Measurements from ENCODE around the gene TRIM62. TPM values are rescaled to one million over a fixed set of nuclear protein-coding genes. Genes with fewer than 3 reads are reported as not detected.

Gene TRIM62
- total RNA-seq = 10 to 100 TPM in 1 of 6 donors, 1 to 10 TPM in 5; 3.8 to 16.8 (median 5.5) TPM

GRCh38 chr1:33181921-33182341 is at the start of gene TRIM62:
Gene TRIM62 (minus strand): TSS chr1:33182043. CDS start chr1:33181432, 611 bp downstream.
- Histone ChIP-seq H3K9me3 (no peaks in the 10 kb centered on the region), H3K4me1 (peaks cover 9 to 24% (median 20%) of the 10 kb centered on the region in 4 donors), H3K27me3 (no peaks in the 10 kb centered on the region), H3K27ac (peak within 1 kb of the TSS; percentile 72 to 86 (median 75)), H3K36me3 (no peaks in the 10 kb centered on the region), H3K4me3 (peak within 1 kb of the TSS; percentile 69 to 98 (median 88))
- peak; percentile 94 to 96 for ATAC-seq (ENCODE audit: low FRiP score in 2 of 2)
- TF ChIP-seq POLR2AphosphoS5 (IDR thresholded peaks at IDR 0.05) (peak; percentile 28 to 69), EP300 (IDR thresholded peaks at IDR 0.05) (no peak), POLR2A (IDR thresholded peaks at IDR 0.05) (peak in 2 of 4 donors; percentile 27 to 69)
- 0% methylated on average over 9 to 35 of the region's 35 CpGs for WGBS, 2 donors
- DNase-seq = peak; percentile 92 to 96

- 93 to 95% methylated on average over 7 of the region's 7 CpGs for WGBS, 2 donors
- Histone ChIP-seq H3K9me3 (no peaks in the 10 kb centered on the region), H3K4me1 (peaks cover 0 to 9% (median 4%) of the 10 kb centered on the region in 4 donors), H3K27ac (no peak overlapping the region), H3K4me3 (no peak overlapping the region), H3K36me3 (no peaks in the 10 kb centered on the region), H3K27me3 (no peaks in the 10 kb centered on the region)
- DNase-seq (no peak), ATAC-seq (ENCODE audit: low FRiP score in 2 of 2) (no peak)
- no peak for TF ChIP-seq POLR2A (IDR thresholded peaks at IDR 0.05)
- no peak for TF ChIP-seq EP300 (IDR thresholded peaks at IDR 0.05)
- TF ChIP-seq CTCF (IDR thresholded peaks at IDR 0.05) = no peak
- TF ChIP-seq POLR2AphosphoS5 (IDR thresholded peaks at IDR 0.05) = no peak
Observed at GRCh38 chr1:33231166-33231565, 49.3 kb upstream of the TRIM62 start.

- Histone ChIP-seq H3K4me1 (peaks cover 0 to 5% (median 4%) of the 10 kb centered on the region in 4 donors), H3K36me3 (no peaks in the 10 kb centered on the region), H3K27ac (no peak overlapping the region), H3K4me3 (no peak overlapping the region), H3K9me3 (peaks cover 0 to 8% (median 4%) of the 10 kb centered on the region in 4 donors), H3K27me3 (no peaks in the 10 kb centered on the region)
- DNase-seq (no peak), ATAC-seq (ENCODE audit: low FRiP score in 2 of 2) (peak in 1 of 2 donors; percentile 71)
- 27 to 29% methylated on average over 5 of the region's 5 CpGs for WGBS, 2 donors
- no peak for TF ChIP-seq CTCF (IDR thresholded peaks at IDR 0.05)
- no peak for TF ChIP-seq POLR2A (IDR thresholded peaks at IDR 0.05)
- TF ChIP-seq POLR2AphosphoS5 (IDR thresholded peaks at IDR 0.05) = no peak
- TF ChIP-seq EP300 (IDR thresholded peaks at IDR 0.05) = no peak
Observed at GRCh38 chr1:33228935-33229487, 47.2 kb upstream of the TRIM62 start.

- H3K4me1 ChIP-seq = peaks cover 0 to 15% (median 13%) of the 10 kb centered on the region in 4 donors
- H3K9me3 ChIP-seq = peaks cover 0 to 8% (median 6%) of the 10 kb centered on the region in 4 donors
- H3K27me3 ChIP-seq = no peaks in the 10 kb centered on the region
- no peak for TF ChIP-seq POLR2A (IDR thresholded peaks at IDR 0.05)
- no peak for TF ChIP-seq EP300 (IDR thresholded peaks at IDR 0.05)
- TF ChIP-seq POLR2AphosphoS5 (IDR thresholded peaks at IDR 0.05) = no peak
- no peak for TF ChIP-seq CTCF (IDR thresholded peaks at IDR 0.05)
- 83 to 84% methylated on average over 1 of the region's 1 CpG for WGBS, 2 donors
- ATAC-seq (ENCODE audit: low FRiP score in 2 of 2) = no peak
- H3K27ac ChIP-seq = no peak overlapping the region
- no peak overlapping the region for H3K4me3 ChIP-seq
- no peak for DNase-seq
- no peaks in the 10 kb centered on the region for H3K36me3 ChIP-seq
Observed at GRCh38 chr1:33225586-33225985, 43.7 kb upstream of the TRIM62 start.

GRCh38 chr1:33224166-33224707 is 42.4 kb upstream of the TRIM62 start:
- Histone ChIP-seq H3K4me3 (no peak overlapping the region), H3K36me3 (no peaks in the 10 kb centered on the region), H3K27me3 (no peaks in the 10 kb centered on the region), H3K9me3 (peaks cover 0 to 8% (median 6%) of the 10 kb centered on the region in 4 donors), H3K27ac (no peak overlapping the region), H3K4me1 (peaks cover 1 to 15% (median 14%) of the 10 kb centered on the region in 4 donors)
- ATAC-seq (ENCODE audit: low FRiP score in 2 of 2) = no peak
- DNase-seq = no peak
- WGBS, 2 donors = 83 to 84% methylated on average over 2 of the region's 2 CpGs
- TF ChIP-seq POLR2AphosphoS5 (IDR thresholded peaks at IDR 0.05) (no peak), CTCF (IDR thresholded peaks at IDR 0.05) (no peak), POLR2A (IDR thresholded peaks at IDR 0.05) (no peak), EP300 (IDR thresholded peaks at IDR 0.05) (no peak)
